Choroid plexus epithelial cell (primary cell): ENCODE results near the gene TMOD1.

ENCODE experiments used
- DNase-seq: peaks from one replicate; pipeline ENCODE4 v3.0.0-alpha.2; 2010; ENCODE audit warnings: low read depth
- H3K4me3 ChIP-seq: 2 replicates; pipeline ENCODE4 v1.5.1; 2011; ENCODE audit warnings: low read depth, mild to moderate bottlenecking, control low read depth, low read length, moderate library complexity
- TF ChIP-seq, protein P1 (sequence below): conservative IDR thresholded peaks from 2 replicates; pipeline ENCODE4 v1.5.1; 2011; ENCODE audit warnings: low read depth, mild to moderate bottlenecking, control low read depth, inconsistent platforms, low read length, moderate library complexity

TMOD1 gene

DNA sequence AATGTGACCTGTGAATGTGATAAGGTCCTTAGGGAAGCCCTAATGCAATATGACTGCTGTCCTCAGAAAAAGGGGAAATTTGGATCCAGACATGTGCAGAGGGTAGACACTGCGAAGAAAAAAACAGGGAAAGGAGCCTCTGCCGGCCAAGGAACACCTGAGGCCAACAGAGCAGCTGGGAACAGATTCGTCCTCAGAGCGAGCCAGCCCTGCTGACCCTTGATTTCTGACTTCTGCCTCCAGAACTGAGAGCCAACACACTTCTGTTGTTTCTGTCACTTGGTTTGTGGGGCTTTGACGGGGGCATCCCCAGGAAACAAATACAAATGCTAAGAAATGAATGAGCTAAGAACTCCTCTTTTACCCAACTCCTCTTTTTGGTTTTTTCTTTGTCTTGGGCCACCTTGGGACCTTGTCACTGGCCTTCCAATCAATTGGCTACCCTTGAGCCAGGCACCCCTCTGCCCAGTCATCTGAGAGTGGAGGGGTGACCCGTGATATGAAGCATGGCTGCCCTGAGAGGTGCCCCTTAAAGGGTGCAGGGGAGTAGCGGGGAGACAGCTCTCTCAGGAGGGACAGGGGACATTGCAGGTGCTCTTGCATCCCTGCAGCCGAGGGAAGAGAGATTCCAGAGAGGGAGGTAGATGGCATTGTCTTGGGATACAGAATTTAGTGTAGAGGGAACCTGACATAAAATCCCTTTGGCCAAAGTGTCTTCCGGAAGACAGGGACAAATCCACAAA, 16.9 kb downstream of the TMOD1 start:
- DNase-seq: no peak
- TF ChIP-seq, protein P1, sequence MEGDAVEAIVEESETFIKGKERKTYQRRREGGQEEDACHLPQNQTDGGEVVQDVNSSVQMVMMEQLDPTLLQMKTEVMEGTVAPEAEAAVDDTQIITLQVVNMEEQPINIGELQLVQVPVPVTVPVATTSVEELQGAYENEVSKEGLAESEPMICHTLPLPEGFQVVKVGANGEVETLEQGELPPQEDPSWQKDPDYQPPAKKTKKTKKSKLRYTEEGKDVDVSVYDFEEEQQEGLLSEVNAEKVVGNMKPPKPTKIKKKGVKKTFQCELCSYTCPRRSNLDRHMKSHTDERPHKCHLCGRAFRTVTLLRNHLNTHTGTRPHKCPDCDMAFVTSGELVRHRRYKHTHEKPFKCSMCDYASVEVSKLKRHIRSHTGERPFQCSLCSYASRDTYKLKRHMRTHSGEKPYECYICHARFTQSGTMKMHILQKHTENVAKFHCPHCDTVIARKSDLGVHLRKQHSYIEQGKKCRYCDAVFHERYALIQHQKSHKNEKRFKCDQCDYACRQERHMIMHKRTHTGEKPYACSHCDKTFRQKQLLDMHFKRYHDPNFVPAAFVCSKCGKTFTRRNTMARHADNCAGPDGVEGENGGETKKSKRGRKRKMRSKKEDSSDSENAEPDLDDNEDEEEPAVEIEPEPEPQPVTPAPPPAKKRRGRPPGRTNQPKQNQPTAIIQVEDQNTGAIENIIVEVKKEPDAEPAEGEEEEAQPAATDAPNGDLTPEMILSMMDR: no peak

DNA sequence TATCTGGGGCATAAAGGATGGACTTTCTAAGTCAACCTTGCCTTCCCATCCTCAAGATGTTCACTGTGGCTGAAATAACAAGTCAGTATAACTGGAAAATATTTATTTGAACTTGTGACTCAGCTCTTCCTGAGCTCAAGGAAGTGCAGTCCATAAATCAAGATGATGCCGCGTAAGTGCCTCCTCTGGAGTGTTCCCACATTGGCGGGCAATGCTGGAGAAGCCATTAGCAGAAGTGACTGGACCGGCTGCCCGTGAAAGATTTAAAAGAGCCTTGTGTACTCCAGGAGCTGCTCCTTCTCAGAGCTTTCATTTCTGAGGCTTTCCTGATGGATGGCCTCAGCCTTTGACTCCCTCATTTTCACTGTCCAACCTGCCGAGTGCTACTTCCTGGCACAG, 17.4 kb downstream of the TMOD1 start:
- no peak overlapping the region for H3K4me3 ChIP-seq
- DNase-seq: no peak
- TF ChIP-seq, protein P1: no peak

More for the DNA sequence above, 16.9 kb downstream of the TMOD1 start:
- H3K4me3 ChIP-seq: no peak overlapping the region

DNA sequence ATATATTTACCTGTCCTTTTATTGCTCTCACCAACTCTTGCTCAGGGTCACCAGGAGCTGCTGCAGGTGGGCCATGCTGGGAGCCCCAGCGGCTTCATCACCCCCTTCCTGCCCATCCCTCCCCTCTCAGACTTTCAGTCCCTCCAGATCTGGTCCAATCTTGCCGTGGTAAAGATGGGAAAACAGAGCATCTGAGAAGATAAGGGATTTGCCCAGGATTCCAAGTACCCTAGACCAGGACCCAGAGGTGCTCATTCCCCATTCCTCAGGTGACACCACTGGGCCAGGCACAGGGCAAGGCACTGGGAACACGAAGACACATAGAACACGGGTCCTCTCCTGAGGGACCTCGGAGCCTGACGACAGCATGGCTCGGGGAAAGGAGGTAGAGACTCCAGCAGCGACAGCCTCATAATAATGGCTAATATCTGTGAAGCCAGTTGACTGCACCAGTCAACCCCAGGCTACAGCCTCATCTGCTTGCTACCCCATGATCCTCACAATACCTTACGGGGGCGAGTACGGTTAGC, 18.0 kb downstream of the TMOD1 start:
- TF ChIP-seq, protein P1: no peak
- no peak for DNase-seq
- no peak overlapping the region for H3K4me3 ChIP-seq

DNA sequence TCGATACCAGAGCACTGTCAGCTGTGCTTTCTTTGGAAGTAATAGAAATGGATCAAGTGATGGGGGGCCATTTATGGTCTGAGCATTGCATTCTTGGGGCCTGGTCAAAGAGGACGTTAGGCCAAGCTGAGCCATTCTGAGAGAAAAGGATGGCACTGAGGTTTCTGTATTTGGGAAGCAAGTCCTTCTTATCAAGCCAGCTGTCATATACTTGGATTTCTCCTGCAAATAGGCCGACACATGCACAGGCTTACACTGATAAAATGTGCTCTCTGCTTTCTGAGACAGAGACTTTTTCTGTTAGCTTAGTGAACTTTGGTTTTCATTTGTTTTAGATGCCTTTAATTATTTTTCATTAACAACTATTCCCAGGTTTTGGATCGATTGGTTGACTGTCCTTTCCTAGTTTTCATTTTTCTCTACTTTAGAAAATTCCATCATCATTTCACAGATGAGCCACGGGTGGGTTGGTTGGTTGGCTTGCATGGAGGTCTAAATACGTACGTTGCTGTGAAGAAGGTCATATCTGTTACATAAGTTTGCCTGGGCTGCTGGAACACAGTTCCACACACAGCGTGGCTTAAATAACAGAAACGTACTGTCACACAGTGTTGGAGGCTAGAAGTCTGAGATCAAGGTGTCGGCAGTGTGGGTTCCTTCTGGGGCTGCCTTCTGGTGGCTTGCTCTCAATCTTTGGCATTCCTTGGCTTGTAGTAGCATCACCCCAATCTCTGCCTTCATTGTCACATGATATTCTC, 20.3 kb downstream of the TMOD1 start:
- DNase-seq: no peak
- TF ChIP-seq, protein P1: no peak
- H3K4me3 ChIP-seq: no peak overlapping the region

DNA sequence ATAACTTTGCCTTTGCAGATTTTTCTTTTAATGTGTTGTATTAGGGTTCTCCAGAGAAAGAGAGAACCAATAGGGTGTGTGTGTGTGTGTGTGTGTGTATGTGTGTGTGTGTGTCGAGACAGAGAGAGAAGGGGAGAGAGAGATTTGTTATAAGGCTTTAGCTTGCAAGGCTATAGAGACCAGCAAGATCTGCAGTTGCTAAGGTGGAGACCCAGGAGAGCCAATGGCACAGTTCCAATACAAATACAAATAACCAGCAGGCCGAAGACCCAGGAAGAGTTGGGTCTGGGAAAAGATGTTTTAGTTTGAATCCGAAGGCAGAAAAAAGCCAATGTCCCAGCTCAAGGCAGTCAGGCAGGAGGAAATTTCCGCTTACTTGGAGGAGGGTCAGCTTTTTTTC, 23.0 kb downstream of the TMOD1 start:
- DNase-seq: no peak
- TF ChIP-seq, protein P1: no peak
- no peak overlapping the region for H3K4me3 ChIP-seq

DNA sequence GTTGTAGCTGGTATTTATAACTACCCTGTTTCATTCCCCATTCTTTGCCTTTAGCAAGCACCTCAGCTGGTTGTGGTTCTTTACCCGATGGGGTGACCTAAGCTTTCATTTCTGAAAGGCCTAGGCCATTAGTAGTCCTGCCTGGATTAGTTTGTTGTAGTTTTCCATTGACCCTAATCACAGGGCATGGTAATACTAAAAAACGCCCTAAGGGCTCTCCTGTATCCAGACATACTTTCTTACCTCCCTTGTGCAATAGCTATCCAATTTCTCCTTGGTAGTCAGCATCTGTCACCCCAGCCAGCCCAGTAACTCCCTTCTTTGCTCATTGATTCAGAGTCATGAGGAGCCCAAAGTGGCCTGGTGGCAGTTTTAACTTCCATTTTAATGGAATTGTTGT, 24.0 kb downstream of the TMOD1 start:
- TF ChIP-seq, protein P1: no peak
- no peak for DNase-seq
- H3K4me3 ChIP-seq: no peak overlapping the region
